Mammary epithelial cell (primary cell): ENCODE results near the gene EXOC6B.

Source experiments
- EZH2 ChIP-seq: IDR thresholded peaks from 2 replicates; pipeline ENCODE4 v1.6.1; 2012; ENCODE audit warnings: low read length, inconsistent platforms, borderline replicate concordance
- TF ChIP-seq, protein P1 (sequence below), 2 donors: IDR thresholded peaks in 1 of 2; conservative IDR thresholded peaks in 1 of 2; 2 replicates each; pipeline ENCODE4 v1.5.1; 2011 to 2012; ENCODE audit warnings: inconsistent platforms in 2 of 2, low read length in 2 of 2, mild to moderate bottlenecking in 2 of 2, control low read depth in 1 of 2, low read depth in 1 of 2; ENCODE audit not compliant: insufficient read depth in 1 of 2; ENCODE audit errors: extremely low read depth in 1 of 2

DNA sequence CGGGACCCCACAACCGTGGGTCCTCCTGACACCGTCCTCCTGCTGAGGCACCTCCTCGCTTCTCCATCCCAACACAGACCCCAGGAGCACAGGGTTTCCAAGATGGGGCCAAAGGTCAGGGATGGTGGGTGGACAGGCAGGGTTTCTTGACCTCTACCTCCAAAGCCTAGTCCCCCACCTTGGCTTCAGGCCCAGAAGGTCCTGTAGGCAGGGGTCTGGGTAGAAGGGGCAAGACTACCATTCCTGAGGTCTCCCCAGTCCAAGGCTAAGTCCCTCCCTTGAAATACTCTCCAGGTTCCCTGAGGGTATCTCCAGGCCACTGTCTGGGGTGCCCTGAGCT is 685.2 kb downstream of the EXOC6B start:
- TF ChIP-seq, protein P1, sequence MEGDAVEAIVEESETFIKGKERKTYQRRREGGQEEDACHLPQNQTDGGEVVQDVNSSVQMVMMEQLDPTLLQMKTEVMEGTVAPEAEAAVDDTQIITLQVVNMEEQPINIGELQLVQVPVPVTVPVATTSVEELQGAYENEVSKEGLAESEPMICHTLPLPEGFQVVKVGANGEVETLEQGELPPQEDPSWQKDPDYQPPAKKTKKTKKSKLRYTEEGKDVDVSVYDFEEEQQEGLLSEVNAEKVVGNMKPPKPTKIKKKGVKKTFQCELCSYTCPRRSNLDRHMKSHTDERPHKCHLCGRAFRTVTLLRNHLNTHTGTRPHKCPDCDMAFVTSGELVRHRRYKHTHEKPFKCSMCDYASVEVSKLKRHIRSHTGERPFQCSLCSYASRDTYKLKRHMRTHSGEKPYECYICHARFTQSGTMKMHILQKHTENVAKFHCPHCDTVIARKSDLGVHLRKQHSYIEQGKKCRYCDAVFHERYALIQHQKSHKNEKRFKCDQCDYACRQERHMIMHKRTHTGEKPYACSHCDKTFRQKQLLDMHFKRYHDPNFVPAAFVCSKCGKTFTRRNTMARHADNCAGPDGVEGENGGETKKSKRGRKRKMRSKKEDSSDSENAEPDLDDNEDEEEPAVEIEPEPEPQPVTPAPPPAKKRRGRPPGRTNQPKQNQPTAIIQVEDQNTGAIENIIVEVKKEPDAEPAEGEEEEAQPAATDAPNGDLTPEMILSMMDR (conservative IDR thresholded peaks at IDR 0.05 in 1 of 2, IDR thresholded peaks at IDR 0.05 in 1 of 2; ENCODE audit: extremely low read depth in 1 of 2, insufficient read depth in 1 of 2, low read depth in 1 of 2, low read length in 2 of 2): no peak
- TF ChIP-seq EZH2: no peak
